Testis (tissue), 3 donors: Measurements from ENCODE around the gene CREB3. TPM values are rescaled to one million over a fixed set of nuclear protein-coding genes. Genes with fewer than 3 reads are reported as not detected.

ENCODE experiments used
- DNase-seq: peaks from one replicate; pipeline ENCODE4 v3.0.0-alpha.2; 2019
- H3K27ac ChIP-seq, 2 donors: fragments of 200-600 bp; sonication (generic); one replicate each; pipeline ENCODE4 v1.5.1; 2019
- H3K27me3 ChIP-seq: fragments of 200-600 bp; sonication (generic); one replicate; pipeline ENCODE4 v1.5.1; 2019
- H3K36me3 ChIP-seq: fragments of 200-600 bp; sonication (generic); one replicate; pipeline ENCODE4 v1.5.1; 2017; ENCODE audit warnings: low read depth; ENCODE audit errors: missing control alignments
- H3K4me1 ChIP-seq: fragments of 200-600 bp; sonication (generic); one replicate; pipeline ENCODE4 v1.5.1; 2019
- H3K4me3 ChIP-seq, 2 donors: fragments of 200-600 bp; sonication (generic); one replicate each; pipeline ENCODE4 v1.5.1; 2017 to 2019
- H3K9me3 ChIP-seq: fragments of 200-600 bp; sonication (generic); one replicate; pipeline ENCODE4 v1.5.1; 2017
- POLR2A ChIP-seq: fragments of 450-650 bp; IDR thresholded peaks from one replicate; pipeline ENCODE4 v1.6.1; 2017; ENCODE audit warnings: antibody characterized with exemption, mild to moderate bottlenecking, moderate library complexity
- WGBS, 2 donors: methylation state at CpG; one replicate each; pipeline ENCODE4 v1.1.5; 2018; 5-methylcytosine and 5-hydroxymethylcytosine counted together
- intact Hi-C: fragments of 100-400 bp; cut with DNase I; formaldehyde crosslinking; loops from one replicate; pipeline ENCODE4 v1.15.1; 2023; ENCODE audit warnings: low total_unique reads
- polyA plus RNA-seq: library from polyadenylated mRNA; stranded (reverse); fragments of 350-450 nt; fragmentation: Illumina TruSeq; extraction: RNeasy Lipid Tissue Mini Kit (QIAGEN cat#74804); gene quantifications from one replicate; pipeline ENCODE4 v1.2.3, GENCODE V29; 2014; ENCODE audit warnings: low read depth, low replicate concordance; ENCODE audit not compliant: insufficient read depth
- total RNA-seq, 2 donors: library from RNA; depleted of rRNA; stranded (reverse); fragments of >200 nt; gene quantifications; one replicate each; pipeline ENCODE4 v1.2.3, GENCODE V29; 2016
- TF ChIP-seq, protein P1 (sequence below), 3 experiments: fragments of 450-650 bp in 2 of 3; fragments of 200-600 bp in 1 of 3; sonication (generic) in 1 of 3; IDR thresholded peaks; one replicate each; pipeline ENCODE4 v1.5.1; 2016 to 2019; ENCODE audit warnings: antibody characterized with exemption in 3 of 3, mild to moderate bottlenecking in 2 of 3, moderate library complexity in 1 of 3

The CREB3 gene
- total and polyA plus RNA-seq, 3 donors from 2014 or later, result 51.2 to 85.0 (median 63.1) TPM

DNA sequence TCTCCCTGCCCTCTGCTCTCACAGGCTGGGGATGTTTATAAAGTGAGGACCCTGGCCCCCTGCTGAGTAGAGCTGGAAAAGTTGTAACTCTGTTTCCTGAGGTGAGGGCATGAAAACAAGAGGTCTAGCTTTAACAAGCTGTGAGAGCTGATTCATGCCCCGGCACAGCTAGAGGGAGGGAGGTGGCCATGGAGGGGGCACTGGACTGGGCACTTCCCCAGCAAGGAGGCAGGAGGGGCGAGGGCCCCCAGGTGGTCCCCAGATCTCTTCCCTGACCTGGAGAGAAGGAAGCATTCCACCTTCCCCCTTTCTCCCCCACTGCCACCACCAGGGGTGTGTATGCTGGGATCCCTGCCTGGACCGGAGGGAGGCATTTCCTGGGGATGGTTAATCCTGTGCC lies 21.8 kb downstream of the CREB3 start, which contains the start of gene MSMP:
MSMP (minus strand) TSS at position 13 of the 400 bp plus-strand sequence. CDS start 147 bp downstream, outside the sequence.
- peaks cover 20% of the 10 kb centered on the region for H3K4me1 ChIP-seq
- intact Hi-C loops, result no loop called here
- H3K4me3 ChIP-seq, result no peak within 1 kb of the TSS
- 44 to 49% methylated on average over 1 to 3 of the region's 3 CpGs for WGBS, 2 donors
- TF ChIP-seq POLR2A, result no peak
- TF ChIP-seq, protein P1, sequence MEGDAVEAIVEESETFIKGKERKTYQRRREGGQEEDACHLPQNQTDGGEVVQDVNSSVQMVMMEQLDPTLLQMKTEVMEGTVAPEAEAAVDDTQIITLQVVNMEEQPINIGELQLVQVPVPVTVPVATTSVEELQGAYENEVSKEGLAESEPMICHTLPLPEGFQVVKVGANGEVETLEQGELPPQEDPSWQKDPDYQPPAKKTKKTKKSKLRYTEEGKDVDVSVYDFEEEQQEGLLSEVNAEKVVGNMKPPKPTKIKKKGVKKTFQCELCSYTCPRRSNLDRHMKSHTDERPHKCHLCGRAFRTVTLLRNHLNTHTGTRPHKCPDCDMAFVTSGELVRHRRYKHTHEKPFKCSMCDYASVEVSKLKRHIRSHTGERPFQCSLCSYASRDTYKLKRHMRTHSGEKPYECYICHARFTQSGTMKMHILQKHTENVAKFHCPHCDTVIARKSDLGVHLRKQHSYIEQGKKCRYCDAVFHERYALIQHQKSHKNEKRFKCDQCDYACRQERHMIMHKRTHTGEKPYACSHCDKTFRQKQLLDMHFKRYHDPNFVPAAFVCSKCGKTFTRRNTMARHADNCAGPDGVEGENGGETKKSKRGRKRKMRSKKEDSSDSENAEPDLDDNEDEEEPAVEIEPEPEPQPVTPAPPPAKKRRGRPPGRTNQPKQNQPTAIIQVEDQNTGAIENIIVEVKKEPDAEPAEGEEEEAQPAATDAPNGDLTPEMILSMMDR (IDR thresholded peaks at IDR 0.05), result no peak
- DNase-seq, result no peak
- H3K27ac ChIP-seq, result no peak within 1 kb of the TSS
- H3K27me3 ChIP-seq, result no peaks in the 10 kb centered on the region
- H3K36me3 ChIP-seq, result no peaks in the 10 kb centered on the region
- H3K9me3 ChIP-seq, result no peaks in the 10 kb centered on the region

DNA sequence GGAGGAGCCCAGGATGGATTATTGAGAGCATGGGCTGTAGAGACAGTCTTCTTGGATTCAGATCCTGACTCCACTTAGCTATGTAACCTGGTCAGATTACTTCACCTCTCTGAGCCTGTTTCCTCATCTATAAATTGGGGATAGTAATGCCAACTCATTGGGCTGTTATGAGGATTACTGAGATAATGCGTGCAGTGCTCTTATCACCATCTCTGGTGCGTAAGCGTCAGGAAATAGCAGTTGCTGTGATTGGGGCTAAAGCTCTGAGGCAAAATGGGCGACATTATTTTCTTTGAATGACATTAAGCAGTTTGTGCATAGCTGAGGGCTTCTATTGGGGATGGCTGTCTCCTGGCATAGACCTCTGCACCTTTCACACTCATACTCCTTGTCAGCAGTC lies 22.6 kb downstream of the CREB3 start:
- Histone ChIP-seq H3K27ac (no peak overlapping the region), H3K36me3 (no peaks in the 10 kb centered on the region), H3K4me1 (peaks cover 16% of the 10 kb centered on the region), H3K27me3 (no peaks in the 10 kb centered on the region), H3K4me3 (no peak overlapping the region), H3K9me3 (no peaks in the 10 kb centered on the region)
- WGBS, 2 donors, result 88 to 92% methylated on average over 4 of the region's 4 CpGs
- intact Hi-C loops, result no loop called here
- TF ChIP-seq POLR2A, result no peak
- TF ChIP-seq, protein P1 (IDR thresholded peaks at IDR 0.05), result no peak
- no peak for DNase-seq

DNA sequence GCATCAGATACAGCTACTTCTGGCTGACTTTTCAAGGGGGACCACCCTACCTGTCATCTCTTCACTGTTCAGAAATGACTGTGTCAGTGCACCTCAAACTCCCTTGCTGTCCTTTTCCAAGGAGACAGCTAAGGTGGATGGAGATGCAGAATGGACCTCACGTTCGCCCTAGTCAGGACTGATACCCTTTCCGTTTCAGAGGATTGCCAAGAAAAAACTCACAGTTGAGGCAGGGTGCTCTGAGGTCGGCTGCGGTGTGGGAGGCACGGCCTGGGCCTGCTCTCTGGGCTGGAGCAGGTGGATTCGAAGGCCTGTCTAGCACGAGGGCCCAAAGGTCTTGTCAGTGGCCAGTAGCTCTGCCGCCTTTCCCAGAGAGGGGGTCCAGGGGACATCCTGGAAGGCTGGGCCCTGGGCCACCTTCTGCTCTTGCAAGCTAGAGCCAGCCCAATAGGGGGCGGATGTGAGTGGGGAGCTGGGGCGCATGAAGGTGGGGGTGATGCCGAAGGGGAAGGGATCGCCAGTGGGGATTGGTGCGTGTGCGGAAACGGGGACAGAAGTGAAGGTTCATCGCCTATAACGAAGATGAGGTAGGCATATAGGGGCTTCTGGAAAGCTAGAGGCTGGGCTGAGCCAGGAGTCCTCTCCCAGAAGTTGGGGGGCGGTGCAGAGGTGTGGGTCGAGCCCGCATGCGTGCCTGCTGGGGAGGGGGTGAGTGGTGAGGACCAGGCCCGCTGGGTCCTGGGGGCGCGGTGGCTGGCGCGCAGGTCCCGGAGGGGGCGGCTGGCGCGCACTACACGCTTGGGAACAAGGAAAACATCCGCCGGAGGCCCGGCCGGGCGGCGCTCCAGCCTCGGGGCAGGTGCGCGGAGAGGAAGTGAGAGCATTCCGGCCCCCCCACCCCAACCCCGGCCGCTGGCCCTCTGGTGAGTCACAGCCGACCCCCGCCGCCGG lies 24.1 kb downstream of the CREB3 start:
- Histone ChIP-seq H3K36me3 (no peaks in the 10 kb centered on the region), H3K4me3 (peak overlapping the region; percentile 40 to 60), H3K27me3 (no peaks in the 10 kb centered on the region), H3K9me3 (no peaks in the 10 kb centered on the region), H3K27ac (peak overlapping the region in 1 of 2 donors; percentile 47), H3K4me1 (peaks cover 11% of the 10 kb centered on the region)
- TF ChIP-seq, protein P1 (IDR thresholded peaks at IDR 0.05), result peak in 2 of 3 experiments; percentile 11 to 15
- no peak for TF ChIP-seq POLR2A
- intact Hi-C loops, result no loop called here
- DNase-seq, result no peak
- WGBS, 2 donors, result 5 to 13% methylated on average over 24 to 48 of the region's 48 CpGs

- H3K4me1 ChIP-seq, result peaks cover 11% of the 10 kb centered on the region
- no peaks in the 10 kb centered on the region for H3K9me3 ChIP-seq
Measured at GRCh38 chr9:35757226-35757891, 24.9 kb downstream of the CREB3 start.

More at GRCh38 chr9:35757226-35757891, 24.9 kb downstream of the CREB3 start:
- Histone ChIP-seq H3K36me3 (no peaks in the 10 kb centered on the region), H3K4me3 (peak overlapping the region; percentile 40 to 60), H3K27me3 (no peaks in the 10 kb centered on the region), H3K27ac (peak overlapping the region in 1 of 2 donors; percentile 47)
- 3 to 4% methylated on average over 12 to 20 of the region's 20 CpGs for WGBS, 2 donors
- DNase-seq, result no peak
- intact Hi-C loops, result no loop called here
- no peak for TF ChIP-seq POLR2A
- TF ChIP-seq, protein P1 (IDR thresholded peaks at IDR 0.05), result no peak
